ENCODE data around the gene MISP.

DNA sequence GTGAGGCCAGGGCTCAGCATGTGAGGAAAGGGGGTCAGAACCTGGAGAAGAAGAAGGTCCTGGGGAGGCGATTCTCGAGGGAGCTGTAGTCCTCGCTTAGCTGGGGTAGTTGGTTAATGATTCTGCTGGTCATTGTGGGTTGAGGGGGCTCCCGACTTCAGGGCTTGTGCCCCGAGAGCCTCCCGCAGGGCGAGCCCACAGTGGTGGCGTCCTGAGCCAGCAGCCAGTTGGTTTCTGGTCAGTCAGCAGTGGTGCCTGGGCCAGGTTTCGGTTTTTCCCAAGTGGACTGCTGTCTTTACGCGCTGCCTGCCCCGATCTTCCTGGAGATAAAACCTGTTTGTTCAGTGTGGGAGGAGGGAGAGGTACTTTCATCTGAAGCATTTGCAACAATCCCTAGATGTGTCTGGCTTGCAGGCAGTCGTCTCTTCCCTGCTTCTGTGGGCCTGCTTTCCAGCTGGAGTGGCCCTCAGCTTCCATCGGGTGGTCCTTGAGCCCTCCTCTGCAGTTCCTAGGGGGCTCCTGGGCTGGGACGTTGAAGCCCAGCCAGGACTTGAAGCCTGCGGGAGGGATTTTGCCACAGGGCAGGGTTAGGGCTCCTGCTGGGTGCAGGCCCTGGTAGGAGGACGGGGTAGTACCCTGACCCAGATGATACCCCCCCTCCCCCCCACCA lies 49.6 kb downstream of the MISP start:
- TF ChIP-seq POLR2A (IDR thresholded peaks at IDR 0.05; ENCODE audit: low read depth, low read length) (peak; percentile 13), EZH2 (IDR thresholded peaks at IDR 0.05; ENCODE audit: borderline replicate concordance, control insufficient read depth, low read depth, low read length) (no peak), PAX8 (IDR thresholded peaks at IDR 0.05) (no peak), CEBPB (IDR thresholded peaks at IDR 0.05; ENCODE audit: borderline replicate concordance in 1 of 2, low read depth in 2 of 2, low read length in 2 of 2) (no peak), SMARCA5 (IDR thresholded peaks at IDR 0.05) (no peak), EGR1 (IDR thresholded peaks at IDR 0.05; ENCODE audit: borderline replicate concordance in 1 of 2, low read depth in 2 of 2, low read length in 2 of 2) (no peak), SP1 (IDR thresholded peaks at IDR 0.05; ENCODE audit: low read depth, low read length) (no peak)
- TF ChIP-seq, protein P1, sequence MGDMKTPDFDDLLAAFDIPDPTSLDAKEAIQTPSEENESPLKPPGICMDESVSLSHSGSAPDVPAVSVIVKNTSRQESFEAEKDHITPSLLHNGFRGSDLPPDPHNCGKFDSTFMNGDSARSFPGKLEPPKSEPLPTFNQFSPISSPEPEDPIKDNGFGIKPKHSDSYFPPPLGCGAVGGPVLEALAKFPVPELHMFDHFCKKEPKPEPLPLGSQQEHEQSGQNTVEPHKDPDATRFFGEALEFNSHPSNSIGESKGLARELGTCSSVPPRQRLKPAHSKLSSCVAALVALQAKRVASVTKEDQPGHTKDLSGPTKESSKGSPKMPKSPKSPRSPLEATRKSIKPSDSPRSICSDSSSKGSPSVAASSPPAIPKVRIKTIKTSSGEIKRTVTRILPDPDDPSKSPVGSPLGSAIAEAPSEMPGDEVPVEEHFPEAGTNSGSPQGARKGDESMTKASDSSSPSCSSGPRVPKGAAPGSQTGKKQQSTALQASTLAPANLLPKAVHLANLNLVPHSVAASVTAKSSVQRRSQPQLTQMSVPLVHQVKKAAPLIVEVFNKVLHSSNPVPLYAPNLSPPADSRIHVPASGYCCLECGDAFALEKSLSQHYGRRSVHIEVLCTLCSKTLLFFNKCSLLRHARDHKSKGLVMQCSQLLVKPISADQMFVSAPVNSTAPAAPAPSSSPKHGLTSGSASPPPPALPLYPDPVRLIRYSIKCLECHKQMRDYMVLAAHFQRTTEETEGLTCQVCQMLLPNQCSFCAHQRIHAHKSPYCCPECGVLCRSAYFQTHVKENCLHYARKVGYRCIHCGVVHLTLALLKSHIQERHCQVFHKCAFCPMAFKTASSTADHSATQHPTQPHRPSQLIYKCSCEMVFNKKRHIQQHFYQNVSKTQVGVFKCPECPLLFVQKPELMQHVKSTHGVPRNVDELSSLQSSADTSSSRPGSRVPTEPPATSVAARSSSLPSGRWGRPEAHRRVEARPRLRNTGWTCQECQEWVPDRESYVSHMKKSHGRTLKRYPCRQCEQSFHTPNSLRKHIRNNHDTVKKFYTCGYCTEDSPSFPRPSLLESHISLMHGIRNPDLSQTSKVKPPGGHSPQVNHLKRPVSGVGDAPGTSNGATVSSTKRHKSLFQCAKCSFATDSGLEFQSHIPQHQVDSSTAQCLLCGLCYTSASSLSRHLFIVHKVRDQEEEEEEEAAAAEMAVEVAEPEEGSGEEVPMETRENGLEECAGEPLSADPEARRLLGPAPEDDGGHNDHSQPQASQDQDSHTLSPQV (IDR thresholded peaks at IDR 0.05): no peak

Data from GM12878 (cell line).